Right lobe of liver (tissue), 6 donors: ENCODE results near the gene SRD5A1. TPM values are rescaled to one million over a fixed set of nuclear protein-coding genes. Genes with fewer than 3 reads are reported as not detected.

ENCODE experiments used
- ATAC-seq, 4 donors: fragments of 200-7000 bp; cut with Tn5 transposase; one replicate each; pipeline ENCODE4 v1.9.1; 2020; ENCODE audit warnings: mild to moderate bottlenecking in 4 of 4, moderate library complexity in 4 of 4
- DNase-seq, 3 donors: peaks; one replicate each; pipeline ENCODE4 v3.0.0-alpha.2; 2020
- H3K27ac ChIP-seq, 3 donors: fragments of 200-600 bp; one replicate each; pipeline ENCODE4 v1.8.0; 2022
- H3K27me3 ChIP-seq, 2 donors: fragments of 200-600 bp; one replicate each; pipeline ENCODE4 v1.8.0; 2022
- H3K36me3 ChIP-seq, 4 donors: fragments of 200-600 bp; sonication (generic) in 1 of 4; one replicate each; pipeline versions ENCODE4 v1.5.1 to v1.8.0; 2017 to 2022; ENCODE audit warnings: control low read depth in 1 of 4
- H3K4me1 ChIP-seq, 4 donors: fragments of 200-600 bp; sonication (generic) in 1 of 4; one replicate each; pipeline versions ENCODE4 v1.5.1 to v1.8.0; 2017 to 2022; ENCODE audit warnings: control low read depth in 1 of 4
- H3K4me3 ChIP-seq, 3 donors: fragments of 200-600 bp; one replicate each; pipeline ENCODE4 v1.8.0; 2022
- H3K9me3 ChIP-seq, 4 donors: fragments of 200-600 bp; sonication (generic) in 1 of 4; one replicate each; pipeline versions ENCODE4 v1.5.1 to v1.8.0; 2017 to 2022; ENCODE audit warnings: control low read depth in 1 of 4
- CTCF ChIP-seq, 4 donors: fragments of 200-600 bp in 3 of 4; fragments of 450-650 bp in 1 of 4; IDR thresholded peaks; one replicate each; pipeline versions ENCODE4 v1.5.1 to v1.8.0; 2016 to 2022; ENCODE audit warnings: antibody characterized with exemption in 4 of 4, mild to moderate bottlenecking in 2 of 4
- POLR2A ChIP-seq: fragments of 450-650 bp; IDR thresholded peaks from one replicate; pipeline ENCODE4 v1.6.1; 2017; ENCODE audit warnings: antibody characterized with exemption, mild to moderate bottlenecking
- WGBS: methylation state at CpG from one replicate; pipeline ENCODE4 v1.1.6; 2018; ENCODE audit warnings: low coverage, low lambda C conversion rate; ENCODE audit not compliant: insufficient coverage; ENCODE audit errors: missing lambda C conversion rate; 5-methylcytosine and 5-hydroxymethylcytosine counted together
- intact Hi-C, 2 donors: fragments of 100-400 bp; cut with DNase I; formaldehyde crosslinking; loops; one replicate each; pipeline versions ENCODE4 v1.11.2 to v1.14.1; 2022
- total RNA-seq, 6 experiments: library from RNA; depleted of rRNA in 2 of 6; stranded (reverse); fragments of >200 nt in 2 of 6; fragmentation: NEBNext Ultra II Directional in 3 of 6; extraction: Animal tissue kit (Norgen Biotek cat#: 25700) in 3 of 6; gene quantifications; one replicate each; pipeline versions ENCODE4 v1.1.0 to v1.2.4, GENCODE V29; 2016 to 2023
- donor health status: DM: no; HTN: yes; CAD: no.
- donor health status: DM: no; HTN: no; CAD: no.
- donor health status: DM: no; HTN: no; CAD: no.
- donor health status: DM: no; HTN: yes; CAD: no.
- donor health status: DM: no; HTN: yes; CAD: no.

SRD5A1 gene
- total RNA-seq, 6 experiments from 2014 or later, result 13.5 to 87.6 (median 52.2) TPM

GRCh38 chr5:6717687-6718086, 84.4 kb downstream of the SRD5A1 start:
- TF ChIP-seq CTCF (IDR thresholded peaks at IDR 0.05), result no peak
- no peak for TF ChIP-seq POLR2A
- ATAC-seq (no peak), DNase-seq (no peak)
- 29% methylated on average over 1 of the region's 4 CpGs for WGBS
- intact Hi-C loops, result no loop called here
- Histone ChIP-seq H3K4me1 (peaks cover 0 to 64% (median 24%) of the 10 kb centered on the region in 4 donors), H3K4me3 (no peak overlapping the region), H3K27me3 (no peaks in the 10 kb centered on the region), H3K36me3 (no peaks in the 10 kb centered on the region), H3K9me3 (no peaks in the 10 kb centered on the region), H3K27ac (peak overlapping the region in 1 of 3 donors; percentile 92)

GRCh38 chr5:6718161-6718681, 85.0 kb downstream of the SRD5A1 start:
- Histone ChIP-seq H3K27me3 (no peaks in the 10 kb centered on the region), H3K36me3 (no peaks in the 10 kb centered on the region), H3K9me3 (no peaks in the 10 kb centered on the region), H3K27ac (no peak overlapping the region), H3K4me1 (peaks cover 0 to 70% (median 25%) of the 10 kb centered on the region in 4 donors), H3K4me3 (no peak overlapping the region)
- intact Hi-C loops, result no loop called here
- ATAC-seq, result no peak
- DNase-seq, result no peak
- 81% methylated on average over 13 of the region's 14 CpGs for WGBS
- TF ChIP-seq CTCF (IDR thresholded peaks at IDR 0.05) (no peak), POLR2A (no peak)

- TF ChIP-seq POLR2A, result no peak
- no peak for TF ChIP-seq CTCF (IDR thresholded peaks at IDR 0.05)
- Histone ChIP-seq H3K27me3 (no peaks in the 10 kb centered on the region), H3K4me1 (peaks cover 0 to 74% (median 25%) of the 10 kb centered on the region in 4 donors), H3K36me3 (no peaks in the 10 kb centered on the region), H3K9me3 (no peaks in the 10 kb centered on the region), H3K4me3 (no peak overlapping the region), H3K27ac (no peak overlapping the region)
- ATAC-seq (no peak), DNase-seq (no peak)
- intact Hi-C loops, result no loop called here
- 62% methylated on average over 5 of the region's 5 CpGs for WGBS
Observed at GRCh38 chr5:6718718-6719117, 85.5 kb downstream of the SRD5A1 start.

GRCh38 chr5:6719417-6719816, 86.2 kb downstream of the SRD5A1 start:
- no peak for TF ChIP-seq POLR2A
- no peak for TF ChIP-seq CTCF (IDR thresholded peaks at IDR 0.05)
- WGBS, result 67% methylated on average over 3 of the region's 5 CpGs
- H3K9me3 ChIP-seq, result no peaks in the 10 kb centered on the region
- H3K4me3 ChIP-seq, result no peak overlapping the region
- intact Hi-C loops, result no loop called here
- peaks cover 0 to 74% (median 25%) of the 10 kb centered on the region in 4 donors for H3K4me1 ChIP-seq
- no peak for DNase-seq
- ATAC-seq, result no peak
- no peaks in the 10 kb centered on the region for H3K27me3 ChIP-seq
- H3K36me3 ChIP-seq, result no peaks in the 10 kb centered on the region
- no peak overlapping the region for H3K27ac ChIP-seq
